GM12892 (cell line): ENCODE measurements around the gene CARD9.

Source experiments
- DNase-seq: peaks from one replicate; pipeline ENCODE4 v3.0.0; 2011; ENCODE audit not compliant: insufficient read length
- FAIRE-seq: peaks from 2 replicates; lab custom pipeline; 2011; peaks lifted over from hg19 to GRCh38; lab: Jason Lieb, UNC
- POLR2A ChIP-seq: IDR thresholded peaks from 2 replicates; pipeline ENCODE4 v1.6.1; 2011; ENCODE audit warnings: low read depth, low read length, control low read depth
- POLR2AphosphoS5 ChIP-seq: IDR thresholded peaks from 2 replicates; pipeline ENCODE4 v1.6.1; 2011; ENCODE audit warnings: low read depth, low read length, control low read depth
- TAF1 ChIP-seq: IDR thresholded peaks from 2 replicates; pipeline ENCODE4 v1.6.1; 2011; ENCODE audit warnings: low read depth, mild to moderate bottlenecking, control low read depth, low read length, borderline replicate concordance

CARD9 gene

GRCh38 chr9:136333045-136333444, 40.4 kb downstream of the CARD9 start:
- FAIRE-seq (no peak), DNase-seq (no peak)
- TF ChIP-seq POLR2AphosphoS5 (no peak), POLR2A (no peak), TAF1 (no peak)

- FAIRE-seq (no peak), DNase-seq (no peak)
- TF ChIP-seq POLR2AphosphoS5 = no peak
Observed at GRCh38 chr9:136332482-136332983, 40.9 kb downstream of the CARD9 start.

GRCh38 chr9:136331556-136332481, 41.6 kb downstream of the CARD9 start:
- DNase-seq (no peak), FAIRE-seq (no peak)
- TF ChIP-seq TAF1 (no peak), POLR2A (no peak), POLR2AphosphoS5 (no peak)

- FAIRE-seq (no peak), DNase-seq (no peak)
- no peak for TF ChIP-seq POLR2AphosphoS5
- TF ChIP-seq POLR2A = no peak
- TF ChIP-seq TAF1 = no peak
Observed at GRCh38 chr9:136331030-136331429, 42.4 kb downstream of the CARD9 start.

GRCh38 chr9:136330406-136330990, 43.0 kb downstream of the CARD9 start:
- no peak for TF ChIP-seq POLR2A
- no peak for TF ChIP-seq TAF1
- TF ChIP-seq POLR2AphosphoS5 = no peak
- no peak for FAIRE-seq
- DNase-seq = no peak

GRCh38 chr9:136329636-136330405, 43.6 kb downstream of the CARD9 start:
- no peak for FAIRE-seq

GRCh38 chr9:136329211-136329627, 44.2 kb downstream of the CARD9 start:
- FAIRE-seq = no peak
- TF ChIP-seq TAF1 (no peak), POLR2A (no peak), POLR2AphosphoS5 (no peak)
- DNase-seq = no peak

More at GRCh38 chr9:136329636-136330405, 43.6 kb downstream of the CARD9 start:
- no peak for TF ChIP-seq TAF1
- TF ChIP-seq POLR2A = no peak
- TF ChIP-seq POLR2AphosphoS5 = no peak
- no peak for DNase-seq

- TF ChIP-seq POLR2A (no peak), TAF1 (no peak), POLR2AphosphoS5 (no peak)
- FAIRE-seq (no peak), DNase-seq (no peak)
Observed at GRCh38 chr9:136328622-136329041, 44.8 kb downstream of the CARD9 start.

GRCh38 chr9:136328011-136328621, 45.4 kb downstream of the CARD9 start:
- DNase-seq (no peak), FAIRE-seq (no peak)
- TF ChIP-seq POLR2A = no peak
- TF ChIP-seq TAF1 = no peak
- TF ChIP-seq POLR2AphosphoS5 = no peak

GRCh38 chr9:136327304-136327974, 46.0 kb downstream of the CARD9 start, which contains the start of gene GPSM1:
Gene GPSM1 (plus strand): TSS chr9:136327539. CDS start chr9:136327696, 157 bp downstream.
- no peak for DNase-seq
- TF ChIP-seq POLR2A = no peak
- TF ChIP-seq POLR2AphosphoS5 = no peak
- TF ChIP-seq TAF1 = no peak
- FAIRE-seq = no peak
